CD4-positive, alpha-beta T cell treated with Interleukin-12 subunit alpha and Interleukin-12 subunit beta, for 1 hour (primary cell): ENCODE measurements around the gene MAD1L1.
"Not testable (repeated sequence)": the region's sequence is repeated elsewhere in the genome, so short reads cannot be mapped to it uniquely, and the experiment has no call there.

Experiments used
- DNase-seq: peaks from one replicate; pipeline ENCODE4 v3.0.0-alpha.2; 2020

MAD1L1 gene

DNA sequence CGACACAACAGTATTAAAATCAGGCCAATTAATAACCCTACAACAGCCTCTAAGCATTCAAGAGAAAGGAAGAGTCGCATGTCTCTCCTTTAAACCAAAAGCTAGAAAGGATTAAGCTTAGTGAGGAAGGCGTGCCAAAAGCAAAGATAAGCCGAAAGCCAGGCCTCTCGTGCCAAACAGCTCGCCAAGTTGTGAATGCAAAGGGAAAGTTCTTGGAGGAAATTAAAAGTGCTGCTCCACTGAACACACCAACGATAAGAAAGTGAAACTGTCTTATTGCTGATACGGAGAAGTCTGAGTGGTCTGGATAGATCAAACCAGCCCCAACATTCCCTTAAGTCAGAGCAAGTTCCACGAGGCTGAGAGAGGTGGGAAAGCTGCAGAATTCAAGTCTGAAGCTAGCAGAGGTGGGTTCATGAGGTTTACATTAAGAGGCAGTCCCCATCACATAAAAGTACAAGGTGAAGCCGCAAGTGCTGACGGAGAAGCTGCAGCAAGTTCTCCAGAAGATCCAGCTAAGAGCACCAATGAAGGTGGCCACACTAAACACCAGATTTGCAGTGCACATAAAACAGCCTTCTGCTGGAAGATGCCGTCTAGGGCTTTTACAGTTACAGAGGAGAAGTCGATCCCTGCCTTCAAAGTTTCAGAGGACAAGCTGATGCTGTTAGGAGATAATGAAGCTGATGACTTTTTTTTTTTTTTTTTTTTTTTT is 194.8 kb downstream of the MAD1L1 start:
- peak; percentile 26 for DNase-seq

DNA sequence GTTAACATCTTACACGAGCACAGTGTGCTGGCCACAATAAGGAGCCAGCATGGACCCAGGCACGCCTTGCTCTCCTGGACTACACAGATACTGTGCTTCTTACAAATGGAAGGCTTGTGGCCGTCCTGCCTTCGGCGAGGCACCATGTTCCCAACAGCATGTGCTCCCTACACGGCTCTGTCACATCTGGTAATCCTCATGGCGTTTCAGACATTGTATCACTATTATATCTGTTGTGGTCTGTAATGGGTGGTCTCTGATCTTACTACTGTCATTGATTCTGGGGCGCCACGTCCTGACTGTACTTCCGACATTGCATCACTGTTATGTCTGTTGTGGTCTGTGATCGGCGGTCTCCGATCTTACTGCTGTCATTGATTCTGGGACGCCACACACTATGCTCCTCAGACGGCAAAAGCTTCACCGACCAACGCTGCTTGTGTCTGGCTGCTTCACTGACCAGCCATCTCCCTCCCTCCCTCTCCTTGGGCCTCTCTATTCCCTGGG is 195.4 kb downstream of the MAD1L1 start:
- DNase-seq: peak; percentile 44

GRCh38 chr7:2036786-2037185 is 196.0 kb downstream of the MAD1L1 start:
- DNase-seq: no peak

- not testable (repeated sequence) for DNase-seq
Measured at GRCh38 chr7:2036201-2036600, 196.5 kb downstream of the MAD1L1 start.

DNA sequence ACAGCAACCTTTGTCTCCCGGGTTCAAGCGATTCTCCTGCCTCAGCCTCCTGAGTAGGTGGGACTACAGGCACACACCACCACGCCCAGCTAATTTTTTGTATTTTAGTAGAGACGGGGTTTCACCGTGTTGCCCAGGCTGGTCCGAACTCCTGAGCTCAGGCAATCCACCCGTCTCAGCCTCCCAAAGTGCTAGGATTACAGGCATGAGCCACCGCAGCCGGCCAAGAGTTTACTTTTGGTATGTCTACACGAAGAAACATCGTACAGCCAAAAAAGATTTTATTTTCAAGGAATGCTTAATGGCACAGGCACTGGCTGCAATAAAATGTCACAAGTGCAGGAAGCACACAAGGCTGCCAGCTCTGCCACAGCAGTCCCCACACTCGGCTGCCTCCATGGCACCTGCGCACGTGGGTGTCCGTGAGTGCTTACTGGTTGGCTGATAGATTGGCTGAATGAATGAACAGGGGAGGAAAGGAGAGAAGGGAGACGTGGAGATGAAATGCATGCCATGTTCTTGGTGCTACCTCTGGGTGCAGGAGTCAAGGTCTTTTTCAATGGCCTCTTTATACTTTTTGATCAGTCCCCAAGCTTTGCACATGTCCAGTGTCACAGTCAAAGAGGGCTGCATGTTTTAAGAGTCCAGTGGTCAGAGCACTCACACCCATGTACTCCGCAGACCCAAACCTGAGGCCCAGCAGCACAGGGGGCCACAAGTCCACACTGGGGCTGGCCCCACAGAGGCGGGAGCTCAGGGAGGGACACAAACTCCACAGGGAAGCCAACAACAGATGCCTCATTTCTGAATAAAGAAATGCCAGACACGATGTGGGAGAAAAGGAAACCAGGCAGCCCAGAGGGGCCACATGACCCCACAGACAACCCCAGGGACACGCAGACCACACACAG is 198.2 kb downstream of the MAD1L1 start:
- no peak for DNase-seq

DNA sequence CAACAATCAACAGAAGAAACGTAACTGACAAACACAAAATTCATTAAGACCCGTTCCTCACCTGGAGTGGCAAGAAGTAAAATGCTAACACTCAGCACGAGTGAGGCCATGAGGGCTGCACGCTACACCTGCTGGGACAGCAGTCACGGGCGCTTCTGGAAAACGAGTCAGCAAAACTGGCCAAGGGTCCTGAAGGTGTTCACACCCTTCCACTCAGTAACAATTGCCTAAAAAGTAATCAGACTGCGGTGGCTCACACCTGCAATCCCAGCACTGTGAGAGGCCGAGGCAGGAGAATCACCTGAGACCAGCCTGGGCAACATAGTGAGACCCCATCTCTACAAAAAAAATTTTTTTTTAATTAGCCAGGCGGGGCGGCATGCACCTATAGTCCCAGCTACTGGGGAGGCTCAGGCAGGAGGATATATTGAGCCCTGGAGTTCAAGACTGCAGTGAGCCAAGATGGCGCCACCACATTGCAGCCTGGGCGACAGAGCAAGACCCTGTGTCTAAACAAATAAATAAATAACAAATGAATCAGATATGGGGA is 199.1 kb downstream of the MAD1L1 start:
- no peak for DNase-seq

- no peak for DNase-seq
Measured at GRCh38 chr7:2032876-2033407, 199.8 kb downstream of the MAD1L1 start.

DNA sequence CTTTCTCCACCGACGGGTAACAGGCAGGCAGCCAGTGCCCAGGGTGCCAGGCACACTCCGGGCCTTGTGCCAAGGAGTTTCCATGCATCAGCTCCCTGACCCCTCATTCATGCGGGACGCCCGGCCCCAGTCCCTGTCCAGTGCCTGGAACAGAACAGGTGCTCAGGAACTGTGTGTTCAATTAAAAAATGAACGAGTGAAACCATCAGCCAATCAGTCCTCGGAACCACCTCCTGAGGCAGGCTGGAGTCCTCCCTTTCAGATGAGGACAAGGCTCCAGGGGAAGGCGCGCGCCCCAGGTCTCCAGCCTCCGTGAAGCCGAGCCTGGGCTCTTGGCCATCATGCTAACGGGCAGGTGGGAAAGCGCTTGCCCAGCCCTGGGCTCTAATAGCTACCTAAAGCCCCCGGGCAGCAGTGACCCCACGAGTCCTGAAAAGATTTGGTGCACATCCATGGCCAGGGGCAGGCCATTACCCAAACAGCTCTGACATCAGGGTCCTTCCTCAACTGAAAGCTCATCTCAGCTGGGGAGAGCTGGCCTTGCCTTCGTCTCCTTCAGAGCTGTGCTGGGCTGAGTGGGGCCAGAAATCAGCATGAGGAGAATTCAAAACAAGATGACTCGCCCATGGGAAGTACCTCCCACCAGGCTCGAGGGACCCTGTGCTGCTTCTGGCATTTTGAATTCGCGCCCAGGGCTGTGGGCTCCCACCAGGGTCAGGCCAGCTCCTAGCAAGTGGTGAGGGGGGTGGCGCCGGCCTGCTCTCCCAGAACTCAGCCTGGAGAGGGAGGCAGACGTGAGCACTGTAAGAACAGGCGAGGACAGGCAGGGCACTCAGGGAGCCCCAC is 200.5 kb downstream of the MAD1L1 start:
- no peak for DNase-seq

DNA sequence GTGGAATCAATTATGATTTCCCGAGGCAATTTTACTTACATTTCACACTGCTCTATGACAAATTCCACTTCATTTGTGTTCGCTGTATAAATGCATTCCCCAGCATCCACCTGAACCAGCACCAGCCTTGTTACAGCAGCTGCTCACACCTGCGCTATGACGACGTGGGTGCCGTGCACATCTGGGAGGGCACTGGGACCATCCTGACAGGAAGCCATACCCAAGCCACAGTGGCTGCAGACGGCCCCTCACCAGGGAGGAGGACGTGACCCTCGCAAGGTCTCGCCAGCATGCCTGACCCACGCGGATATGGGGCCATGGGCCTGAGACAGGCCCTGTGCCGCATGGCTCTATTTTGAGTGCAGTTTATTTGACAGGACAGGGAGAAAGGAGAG is 201.3 kb downstream of the MAD1L1 start:
- DNase-seq: no peak

DNA sequence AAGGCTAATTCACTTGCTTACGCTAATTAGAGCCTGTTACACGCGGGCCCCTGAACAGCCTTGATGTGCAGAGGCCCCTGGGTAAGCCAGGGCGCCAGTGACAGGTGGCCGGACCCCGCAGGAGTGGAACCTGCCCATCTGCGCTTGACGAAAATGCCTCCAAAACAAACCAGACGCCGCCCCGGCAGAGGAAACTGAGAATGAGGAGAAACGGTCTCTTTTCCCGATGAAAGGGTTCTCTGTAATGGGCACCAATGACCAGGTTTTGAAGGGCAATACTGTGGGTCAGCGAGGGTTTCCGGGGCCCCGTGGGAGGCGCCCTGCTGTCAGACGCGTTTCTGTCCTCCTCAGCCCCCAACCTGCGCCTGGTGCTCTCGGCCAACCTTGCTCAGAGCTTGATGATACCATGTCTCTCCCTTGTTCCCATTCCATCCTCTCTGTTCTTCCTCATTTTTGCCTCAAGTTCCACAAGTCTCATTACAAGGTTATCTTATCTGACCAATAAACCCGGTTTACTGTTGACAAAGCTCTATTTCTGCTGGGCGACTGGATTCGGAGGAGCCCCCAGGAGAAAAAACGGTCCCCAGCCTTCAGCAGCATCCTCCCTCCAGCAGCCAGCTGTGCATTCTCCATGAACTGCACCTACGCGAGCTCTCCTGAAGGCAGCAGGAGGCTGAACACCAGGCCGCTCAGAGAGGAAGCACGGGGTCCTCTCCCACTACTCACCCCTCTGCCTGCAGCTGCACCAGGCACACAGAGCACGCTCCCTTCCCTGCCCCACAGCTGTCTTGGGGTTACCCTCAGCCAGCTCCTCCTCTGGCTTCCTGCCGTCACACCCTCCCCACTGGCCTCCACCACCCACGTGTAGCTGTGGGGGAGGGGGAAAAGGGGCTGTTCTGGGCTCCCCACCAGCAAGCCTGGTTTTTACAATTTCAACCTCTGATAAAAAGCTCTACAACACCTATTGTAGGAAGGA is 202.0 kb downstream of the MAD1L1 start:
- DNase-seq: peak; percentile 39

- DNase-seq: no peak
Measured at GRCh38 chr7:2029936-2030335, 202.8 kb downstream of the MAD1L1 start.

DNA sequence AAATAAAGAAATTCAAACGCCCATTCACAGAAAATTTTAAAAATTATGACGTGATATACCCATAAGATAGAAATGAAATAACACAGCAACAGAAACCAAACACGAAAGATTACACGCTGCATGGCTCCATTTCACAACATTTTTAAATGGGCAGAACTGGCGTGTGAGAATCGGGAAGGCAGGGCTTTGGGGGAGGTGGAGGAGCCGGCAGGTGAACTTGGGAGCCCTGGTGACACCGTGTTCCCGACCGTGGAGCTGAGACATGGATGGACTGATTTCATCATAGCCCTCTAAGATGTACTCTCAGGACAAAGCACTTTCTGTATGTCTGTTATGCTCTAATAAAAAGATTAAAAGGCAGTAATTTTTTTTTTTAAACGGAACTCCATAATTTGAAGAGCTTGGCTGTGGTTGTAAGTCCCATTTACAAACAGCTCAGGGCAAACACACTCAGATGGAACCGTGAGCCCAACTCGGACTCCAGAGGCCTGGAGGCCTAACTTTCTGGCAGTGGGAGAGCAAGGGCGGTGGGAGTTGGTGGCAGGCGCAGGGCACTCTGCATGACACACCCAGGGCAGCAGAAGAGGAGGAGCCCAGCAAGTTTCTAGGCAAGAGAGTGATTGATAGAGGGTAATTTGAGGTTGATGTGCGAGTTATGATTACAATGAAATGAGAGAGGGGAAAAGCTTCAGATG is 203.4 kb downstream of the MAD1L1 start:
- no peak for DNase-seq

- DNase-seq: no peak
Measured at GRCh38 chr7:2028733-2029132, 204.0 kb downstream of the MAD1L1 start.

DNA sequence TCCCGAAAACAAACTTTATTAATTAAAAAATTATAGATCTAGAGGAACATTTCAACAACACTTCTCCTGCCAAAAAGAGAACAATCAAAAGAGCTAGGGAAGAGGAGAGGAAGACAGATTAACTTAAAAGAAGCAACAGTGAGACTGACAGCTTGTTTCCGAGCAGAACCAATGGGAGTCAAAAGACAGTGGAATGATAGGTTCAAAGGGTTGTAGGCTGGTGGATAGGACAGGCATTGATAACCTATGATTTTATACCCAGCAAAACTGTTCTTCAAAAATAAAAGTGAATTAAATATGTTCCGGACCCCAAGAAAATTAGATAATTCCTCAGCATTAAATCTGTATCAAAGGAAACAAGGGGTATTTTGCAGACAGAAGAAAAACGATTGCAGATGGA is 207.6 kb downstream of the MAD1L1 start:
- no peak for DNase-seq

DNA sequence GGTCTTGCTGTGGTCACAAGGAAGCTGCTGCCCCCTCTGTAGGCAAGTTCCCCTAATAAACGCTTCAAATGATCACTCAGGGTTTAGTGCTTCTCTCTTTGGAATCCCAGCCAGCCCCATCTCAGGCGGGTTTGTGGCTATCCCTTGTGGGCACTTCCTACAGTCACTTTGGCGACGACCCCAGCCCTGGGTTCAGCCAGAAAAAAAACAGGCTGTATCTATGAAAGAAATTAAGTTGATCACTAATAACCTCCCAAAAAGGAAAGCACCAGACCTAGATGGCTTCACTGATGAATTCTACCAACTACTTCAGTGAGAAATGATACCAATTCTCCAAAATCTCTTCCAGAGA is 208.2 kb downstream of the MAD1L1 start:
- no peak for DNase-seq

- DNase-seq: no peak
Measured at GRCh38 chr7:2023877-2024566, 208.7 kb downstream of the MAD1L1 start.

- no peak for DNase-seq
Measured at GRCh38 chr7:2022737-2023250, 210.0 kb downstream of the MAD1L1 start.

- DNase-seq: no peak
Measured at GRCh38 chr7:2022021-2022409, 210.7 kb downstream of the MAD1L1 start.

DNA sequence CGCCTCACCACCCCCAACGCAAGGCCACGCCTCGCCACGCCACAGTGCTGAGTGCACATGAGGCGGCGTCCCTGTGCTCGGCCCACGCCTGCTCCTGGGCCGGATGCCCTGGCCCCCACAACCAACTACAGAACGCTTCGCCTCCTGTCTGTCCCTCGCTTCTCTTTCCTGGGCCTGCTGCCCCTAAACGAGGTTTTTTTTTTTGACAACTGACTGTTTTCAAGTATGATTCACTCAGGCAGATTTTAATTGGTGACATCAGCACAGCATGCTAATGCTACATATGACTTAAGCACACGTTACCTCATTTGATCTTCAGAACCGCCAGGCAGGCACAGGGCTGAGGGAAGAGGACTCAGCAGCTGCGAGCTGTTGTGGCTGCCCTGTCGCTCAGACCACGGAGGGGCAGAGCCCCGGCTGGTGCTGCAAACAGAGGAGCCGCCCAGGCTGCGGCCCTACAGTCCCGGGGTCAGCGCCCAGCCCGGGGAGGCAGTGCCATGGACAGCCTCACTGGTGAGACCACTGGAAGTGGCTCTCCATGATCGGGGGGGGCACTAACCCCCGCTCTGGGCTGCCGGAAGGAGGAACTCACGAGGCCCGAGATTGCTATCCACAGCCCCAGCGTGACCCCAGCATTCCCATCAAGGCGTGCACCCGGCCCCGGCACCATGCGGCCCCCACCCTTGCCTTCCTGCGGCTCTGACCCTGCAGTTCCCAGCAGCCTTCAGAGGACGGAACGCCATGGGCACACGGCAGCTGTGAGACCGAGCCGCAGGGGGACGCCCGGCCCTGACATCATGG is 212.8 kb downstream of the MAD1L1 start:
- peak; percentile 38 for DNase-seq
